GM23338 (cell line): Measurements from ENCODE around the gene FLOT2. TPM values are rescaled to one million over a fixed set of nuclear protein-coding genes. Genes with fewer than 3 reads are reported as not detected.
"Not testable (repeated sequence)": the region's sequence is repeated elsewhere in the genome, so short reads cannot be mapped to it uniquely, and the experiment has no call there.

Experiments used
- ATAC-seq: fragments of 200-7000 bp; cut with Tn5 transposase; 3 replicates; pipeline ENCODE4 v1.9.1; 2020
- DNase-seq: peaks from one replicate; pipeline ENCODE4 v3.0.0-alpha.2; 2015; ENCODE audit warnings: low spot score
- H2AFZ ChIP-seq: fragments of 200-600 bp; sonication (generic); 2 replicates; pipeline ENCODE4 v1.8.0; 2016; ENCODE audit warnings: antibody characterized with exemption, mild to moderate bottlenecking, moderate library complexity
- H3F3A ChIP-seq: fragments of 200-600 bp; sonication (generic); replicated peaks from 2 replicates; pipeline ENCODE4 v1.8.0; 2017; ENCODE audit warnings: antibody characterized with exemption, mixed run types, low read depth
- H3K27ac ChIP-seq: fragments of 200-600 bp; sonication (generic); 2 replicates; pipeline ENCODE4 v1.6.1; 2016; ENCODE audit warnings: low read depth
- H3K27me3 ChIP-seq: fragments of 200-600 bp; sonication (generic); 2 replicates; pipeline ENCODE4 v1.8.0; 2016; ENCODE audit warnings: mild to moderate bottlenecking, mixed run types, moderate library complexity; ENCODE audit not compliant: insufficient read depth
- H3K36me3 ChIP-seq: fragments of 200-600 bp; sonication (generic); 2 replicates; pipeline ENCODE4 v1.8.0; 2016; ENCODE audit warnings: mild to moderate bottlenecking; ENCODE audit not compliant: insufficient read depth
- H3K4me1 ChIP-seq: fragments of 200-600 bp; sonication (generic); 2 replicates; pipeline ENCODE4 v1.8.0; 2016; ENCODE audit warnings: mild to moderate bottlenecking, moderate library complexity; ENCODE audit not compliant: insufficient read depth
- H3K4me2 ChIP-seq: fragments of 200-600 bp; sonication (generic); 2 replicates; pipeline ENCODE4 v1.7.1; 2017; ENCODE audit warnings: mixed run types
- H3K4me3 ChIP-seq: fragments of 200-600 bp; sonication (generic); 2 replicates; pipeline ENCODE4 v1.6.1; 2016; ENCODE audit warnings: mixed run types
- H3K79me2 ChIP-seq: fragments of 200-600 bp; sonication (generic); replicated peaks from 2 replicates; pipeline ENCODE4 v1.8.0; 2017; ENCODE audit warnings: mild to moderate bottlenecking; ENCODE audit not compliant: insufficient read depth
- H3K9me2 ChIP-seq: fragments of 200-600 bp; sonication (generic); 2 replicates; pipeline ENCODE4 v1.8.0; 2017; ENCODE audit not compliant: insufficient read depth
- H4K20me1 ChIP-seq: fragments of 200-600 bp; sonication (generic); replicated peaks from 2 replicates; pipeline ENCODE4 v1.8.0; 2017; ENCODE audit warnings: mild to moderate bottlenecking; ENCODE audit not compliant: insufficient read depth
- H3K27ac Mint-ChIP-seq: 2 replicates; pipeline ENCODE4 v1.8.0; 2020; ENCODE audit warnings: inconsistent platforms, mild to moderate bottlenecking, moderate library complexity, mixed read lengths
- H3K27me3 Mint-ChIP-seq: 3 replicates; pipeline ENCODE4 v1.8.0; 2022; ENCODE audit warnings: low read depth, mild to moderate bottlenecking, moderate library complexity, mixed read lengths, inconsistent platforms; ENCODE audit not compliant: insufficient read depth, poor library complexity
- H3K36me3 Mint-ChIP-seq: 3 replicates; pipeline ENCODE4 v1.8.0; 2021; ENCODE audit warnings: low read depth, mild to moderate bottlenecking, inconsistent platforms, moderate library complexity, mixed read lengths
- H3K4me1 Mint-ChIP-seq: 3 replicates; pipeline ENCODE4 v1.8.0; 2020; ENCODE audit warnings: mild to moderate bottlenecking, inconsistent platforms, mixed read lengths
- H3K4me3 Mint-ChIP-seq: 3 replicates; pipeline ENCODE4 v1.8.0; 2021; ENCODE audit warnings: moderate library complexity, mild to moderate bottlenecking, inconsistent platforms, mixed read lengths
- H3K9me3 Mint-ChIP-seq: 3 replicates; pipeline ENCODE4 v1.8.0; 2020; ENCODE audit warnings: moderate library complexity, mild to moderate bottlenecking, inconsistent platforms, mixed read lengths
- CREB1 ChIP-seq: fragments of 250-450 bp; sonication (Bioruptor Pico); IDR thresholded peaks from 2 replicates; pipeline ENCODE4 v1.5.0; 2020; ENCODE audit warnings: low read depth, mild to moderate bottlenecking, moderate library complexity
- EZH2 ChIP-seq: fragments of 200-600 bp; sonication (generic); IDR thresholded peaks from one replicate; pipeline ENCODE4 v1.8.0; 2017; ENCODE audit warnings: antibody characterized with exemption, mild to moderate bottlenecking, low read depth; ENCODE audit not compliant: unreplicated experiment
- EZH2phosphoT487 ChIP-seq: fragments of 200-600 bp; sonication (generic); IDR thresholded peaks from one replicate; pipeline ENCODE4 v1.8.1; 2018; ENCODE audit warnings: antibody characterized with exemption; ENCODE audit not compliant: unreplicated experiment
- JUNB ChIP-seq: IDR thresholded peaks from one replicate; pipeline ENCODE4 v1.6.1; 2016; ENCODE audit warnings: antibody characterized with exemption; ENCODE audit not compliant: unreplicated experiment
- NANOG ChIP-seq: IDR thresholded peaks from 2 replicates; pipeline ENCODE4 v1.6.1; 2016; ENCODE audit warnings: antibody characterized with exemption, borderline replicate concordance
- POLR2AphosphoS5 ChIP-seq: IDR thresholded peaks from 2 replicates; pipeline ENCODE4 v1.6.1; 2016; ENCODE audit warnings: antibody characterized with exemption, low read depth
- STAT1 ChIP-seq: IDR thresholded peaks from one replicate; pipeline ENCODE4 v1.6.1; 2016; ENCODE audit warnings: antibody characterized with exemption; ENCODE audit not compliant: unreplicated experiment
- ZNF114 ChIP-seq: fragments of 250-450 bp; sonication (Bioruptor Pico); IDR thresholded peaks from 2 replicates; pipeline ENCODE4 v1.5.0; 2020; ENCODE audit warnings: mild to moderate bottlenecking, moderate library complexity
- ZNF331 ChIP-seq: fragments of 250-450 bp; sonication (Bioruptor Pico); IDR thresholded peaks from 2 replicates; pipeline ENCODE4 v1.5.0; 2020; ENCODE audit warnings: low read depth, mild to moderate bottlenecking, moderate library complexity
- polyA plus RNA-seq: library from polyadenylated mRNA; unstranded; fragments of >200 nt; fragmentation: Nextera tagmentation; extraction: Ambion mirVana; gene quantifications from 2 replicates; pipeline ENCODE4 v1.2.1, GENCODE V29; 2016
- total RNA-seq: library from RNA; depleted of rRNA; stranded (reverse); fragments of >200 nt; shearing (Covaris generic); gene quantifications from 2 replicates; pipeline ENCODE4 v1.2.3, GENCODE V29; 2014
- TF ChIP-seq, protein P1 (sequence below), 2 experiments: fragments of 200-600 bp in 1 of 2; sonication (generic) in 1 of 2; conservative IDR thresholded peaks; 2 replicates each; pipeline versions ENCODE4 v1.5.1 to v1.6.1; 2016 to 2017; ENCODE audit warnings: antibody characterized with exemption in 2 of 2, low read depth in 2 of 2, mild to moderate bottlenecking in 2 of 2, moderate library complexity in 1 of 2
- TF ChIP-seq, protein P2 (sequence below): IDR thresholded peaks from one replicate; pipeline ENCODE4 v1.6.1; 2018; ENCODE audit warnings: antibody characterized with exemption; ENCODE audit not compliant: unreplicated experiment
- TF ChIP-seq, protein P3 (sequence below): IDR thresholded peaks from 2 replicates; pipeline ENCODE4 v1.6.1; 2016; ENCODE audit warnings: antibody characterized with exemption

FLOT2 gene
- total and polyA plus RNA-seq, 2 experiments from 2014 or later = 49.8 to 66.1 TPM

DNA sequence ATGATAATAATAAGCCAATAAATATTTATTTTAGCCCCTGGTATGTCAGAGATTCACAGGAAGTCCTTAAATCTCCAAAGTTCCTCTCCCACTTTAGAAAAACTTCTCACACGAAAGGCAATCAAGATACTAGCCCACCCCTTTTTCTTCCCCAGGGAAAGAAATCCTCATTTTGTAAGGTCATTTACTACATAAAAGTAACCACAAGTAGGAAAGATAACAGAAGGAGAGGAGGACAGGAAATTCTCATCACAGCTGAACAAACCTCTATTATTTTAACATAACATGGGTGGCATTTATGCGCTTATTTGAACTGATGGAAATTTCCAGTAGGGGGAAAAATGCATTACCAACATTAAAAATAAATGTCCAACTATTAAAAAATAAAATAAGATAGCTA, 58.3 kb downstream of the FLOT2 start (continued):
- TF ChIP-seq, protein P1, sequence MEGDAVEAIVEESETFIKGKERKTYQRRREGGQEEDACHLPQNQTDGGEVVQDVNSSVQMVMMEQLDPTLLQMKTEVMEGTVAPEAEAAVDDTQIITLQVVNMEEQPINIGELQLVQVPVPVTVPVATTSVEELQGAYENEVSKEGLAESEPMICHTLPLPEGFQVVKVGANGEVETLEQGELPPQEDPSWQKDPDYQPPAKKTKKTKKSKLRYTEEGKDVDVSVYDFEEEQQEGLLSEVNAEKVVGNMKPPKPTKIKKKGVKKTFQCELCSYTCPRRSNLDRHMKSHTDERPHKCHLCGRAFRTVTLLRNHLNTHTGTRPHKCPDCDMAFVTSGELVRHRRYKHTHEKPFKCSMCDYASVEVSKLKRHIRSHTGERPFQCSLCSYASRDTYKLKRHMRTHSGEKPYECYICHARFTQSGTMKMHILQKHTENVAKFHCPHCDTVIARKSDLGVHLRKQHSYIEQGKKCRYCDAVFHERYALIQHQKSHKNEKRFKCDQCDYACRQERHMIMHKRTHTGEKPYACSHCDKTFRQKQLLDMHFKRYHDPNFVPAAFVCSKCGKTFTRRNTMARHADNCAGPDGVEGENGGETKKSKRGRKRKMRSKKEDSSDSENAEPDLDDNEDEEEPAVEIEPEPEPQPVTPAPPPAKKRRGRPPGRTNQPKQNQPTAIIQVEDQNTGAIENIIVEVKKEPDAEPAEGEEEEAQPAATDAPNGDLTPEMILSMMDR (conservative IDR thresholded peaks at IDR 0.05; ENCODE audit: low read depth in 2 of 2) = no peak
- no peak for TF ChIP-seq ZNF331 (CRISPR knock-in tag)
- no peak for TF ChIP-seq POLR2AphosphoS5
- TF ChIP-seq CREB1 (CRISPR knock-in tag) = no peak

DNA sequence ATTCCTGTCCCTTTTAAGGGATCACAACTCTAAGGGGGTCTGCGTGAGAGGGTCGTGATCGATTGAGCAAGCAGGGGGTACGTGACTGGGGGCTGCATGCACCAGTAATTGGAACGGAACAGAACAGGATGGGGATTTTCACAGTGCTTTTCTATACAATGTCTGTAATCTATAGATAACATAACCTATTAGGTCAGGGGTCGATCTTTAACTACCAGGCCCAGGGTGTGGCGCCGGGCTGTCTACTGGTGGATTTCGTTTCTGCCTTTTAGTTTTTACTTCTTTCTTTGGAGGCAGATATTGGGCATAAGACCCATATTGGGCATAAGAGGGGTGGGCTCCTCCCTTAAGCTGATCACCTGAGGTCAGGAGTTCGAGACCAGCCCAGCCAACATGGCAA, 61.0 kb downstream of the FLOT2 start:
- not testable (repeated sequence) for H3K27ac Mint-ChIP-seq
- peak overlapping the region; percentile 79 for H3K27ac ChIP-seq

DNA sequence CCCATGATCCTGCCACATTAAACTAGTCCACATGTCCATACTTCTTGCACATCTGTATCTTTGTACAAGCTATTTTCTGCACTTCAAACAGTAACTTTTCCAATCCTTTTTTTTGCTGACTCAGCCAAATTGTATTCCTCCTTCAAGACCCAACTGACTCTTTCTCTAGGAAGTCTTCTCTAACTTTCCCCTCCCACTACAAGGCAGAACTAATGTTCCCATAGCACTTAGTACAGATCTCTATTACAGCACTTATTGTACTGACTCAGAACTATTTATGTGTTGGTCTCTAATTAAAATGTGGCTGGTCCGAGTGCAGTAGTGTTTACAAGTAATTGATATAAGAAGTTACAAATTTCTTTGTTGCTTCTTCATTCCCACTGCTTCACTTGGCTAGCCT, 63.1 kb downstream of the FLOT2 start:
- H3K4me1 Mint-ChIP-seq = no peaks in the 10 kb centered on the region
- no peak for ATAC-seq
- H3K27ac Mint-ChIP-seq = peak overlapping the region; percentile 4; the same call in 1 of the 2 replicates
- Histone ChIP-seq H3K9me2 (no peaks in the 10 kb centered on the region; the same call in 1 of the 2 replicates), H3K79me2 (peaks cover 86% of the 10 kb centered on the region), H3K27ac (peak overlapping the region; percentile 73; the same call in 1 of the 2 replicates), H4K20me1 (peaks cover 20% of the 10 kb centered on the region), H3K27me3 (no peaks in the 10 kb centered on the region), H2AFZ (no peak overlapping the region), H3K4me3 (no peak overlapping the region), H3K4me1 (no peaks in the 10 kb centered on the region), H3F3A (0 out of 2 replicates have a peak, but pooled peaks cover 5% of the 10 kb centered on the region), H3K4me2 (no peak overlapping the region), H3K36me3 (peaks cover 1% of the 10 kb centered on the region; the same call in 1 of the 2 replicates)
- peaks cover 2% of the 10 kb centered on the region for H3K27me3 Mint-ChIP-seq
- H3K9me3 Mint-ChIP-seq = no peaks in the 10 kb centered on the region
- DNase-seq = no peak
- H3K4me3 Mint-ChIP-seq = no peak overlapping the region
- H3K36me3 Mint-ChIP-seq = peaks cover 25% of the 10 kb centered on the region; the same call in 2 of the 3 replicates
- TF ChIP-seq JUNB (no peak), STAT1 (no peak), ZNF114 (no peak), CREB1 (CRISPR knock-in tag) (no peak), ZNF331 (CRISPR knock-in tag) (no peak), EZH2phosphoT487 (no peak), POLR2AphosphoS5 (no peak), EZH2 (no peak), NANOG (no peak)
- TF ChIP-seq, protein P2, sequence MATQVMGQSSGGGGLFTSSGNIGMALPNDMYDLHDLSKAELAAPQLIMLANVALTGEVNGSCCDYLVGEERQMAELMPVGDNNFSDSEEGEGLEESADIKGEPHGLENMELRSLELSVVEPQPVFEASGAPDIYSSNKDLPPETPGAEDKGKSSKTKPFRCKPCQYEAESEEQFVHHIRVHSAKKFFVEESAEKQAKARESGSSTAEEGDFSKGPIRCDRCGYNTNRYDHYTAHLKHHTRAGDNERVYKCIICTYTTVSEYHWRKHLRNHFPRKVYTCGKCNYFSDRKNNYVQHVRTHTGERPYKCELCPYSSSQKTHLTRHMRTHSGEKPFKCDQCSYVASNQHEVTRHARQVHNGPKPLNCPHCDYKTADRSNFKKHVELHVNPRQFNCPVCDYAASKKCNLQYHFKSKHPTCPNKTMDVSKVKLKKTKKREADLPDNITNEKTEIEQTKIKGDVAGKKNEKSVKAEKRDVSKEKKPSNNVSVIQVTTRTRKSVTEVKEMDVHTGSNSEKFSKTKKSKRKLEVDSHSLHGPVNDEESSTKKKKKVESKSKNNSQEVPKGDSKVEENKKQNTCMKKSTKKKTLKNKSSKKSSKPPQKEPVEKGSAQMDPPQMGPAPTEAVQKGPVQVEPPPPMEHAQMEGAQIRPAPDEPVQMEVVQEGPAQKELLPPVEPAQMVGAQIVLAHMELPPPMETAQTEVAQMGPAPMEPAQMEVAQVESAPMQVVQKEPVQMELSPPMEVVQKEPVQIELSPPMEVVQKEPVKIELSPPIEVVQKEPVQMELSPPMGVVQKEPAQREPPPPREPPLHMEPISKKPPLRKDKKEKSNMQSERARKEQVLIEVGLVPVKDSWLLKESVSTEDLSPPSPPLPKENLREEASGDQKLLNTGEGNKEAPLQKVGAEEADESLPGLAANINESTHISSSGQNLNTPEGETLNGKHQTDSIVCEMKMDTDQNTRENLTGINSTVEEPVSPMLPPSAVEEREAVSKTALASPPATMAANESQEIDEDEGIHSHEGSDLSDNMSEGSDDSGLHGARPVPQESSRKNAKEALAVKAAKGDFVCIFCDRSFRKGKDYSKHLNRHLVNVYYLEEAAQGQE = no peak
- TF ChIP-seq, protein P3, sequence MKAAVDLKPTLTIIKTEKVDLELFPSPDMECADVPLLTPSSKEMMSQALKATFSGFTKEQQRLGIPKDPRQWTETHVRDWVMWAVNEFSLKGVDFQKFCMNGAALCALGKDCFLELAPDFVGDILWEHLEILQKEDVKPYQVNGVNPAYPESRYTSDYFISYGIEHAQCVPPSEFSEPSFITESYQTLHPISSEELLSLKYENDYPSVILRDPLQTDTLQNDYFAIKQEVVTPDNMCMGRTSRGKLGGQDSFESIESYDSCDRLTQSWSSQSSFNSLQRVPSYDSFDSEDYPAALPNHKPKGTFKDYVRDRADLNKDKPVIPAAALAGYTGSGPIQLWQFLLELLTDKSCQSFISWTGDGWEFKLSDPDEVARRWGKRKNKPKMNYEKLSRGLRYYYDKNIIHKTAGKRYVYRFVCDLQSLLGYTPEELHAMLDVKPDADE = no peak
- TF ChIP-seq, protein P1 (conservative IDR thresholded peaks at IDR 0.05; ENCODE audit: low read depth in 2 of 2) = no peak

More for the DNA sequence above, 61.0 kb downstream of the FLOT2 start:
- H3K79me2 ChIP-seq = peaks cover 98% of the 10 kb centered on the region
- H3K27me3 Mint-ChIP-seq, H3K36me3 ChIP-seq, H3K9me2 ChIP-seq, H3K4me1 Mint-ChIP-seq, H3K4me3 ChIP-seq, H3K27me3 ChIP-seq, H3K4me1 ChIP-seq, ATAC-seq, H3K4me2 ChIP-seq, DNase-seq, H3K4me3 Mint-ChIP-seq, H3F3A ChIP-seq, H3K9me3 Mint-ChIP-seq, H2AFZ ChIP-seq: not testable (repeated sequence)
- peaks cover 18% of the 10 kb centered on the region; the same call in 2 of the 3 replicates for H3K36me3 Mint-ChIP-seq
- H4K20me1 ChIP-seq = peaks cover 19% of the 10 kb centered on the region
